HCT116 (cell line): ENCODE data around the gene PRKN.

Experiments used
- CEBPB ChIP-seq: IDR thresholded peaks from 2 replicates; pipeline ENCODE4 v1.6.1; 2012; ENCODE audit warnings: low read depth
- CTCF ChIP-seq, 3 experiments: fragments of 200-600 bp in 1 of 3; sonication (generic) in 1 of 3; IDR thresholded peaks in 2 of 3; conservative IDR thresholded peaks in 1 of 3; 2 replicates each; pipeline ENCODE4 v1.5.1; 2012 to 2017; ENCODE audit warnings: low read depth in 2 of 3, low read length in 2 of 3, antibody characterized with exemption in 1 of 3, borderline replicate concordance in 1 of 3, control low read depth in 1 of 3, mild to moderate bottlenecking in 1 of 3, mixed read lengths in 1 of 3, mixed run types in 1 of 3, moderate library complexity in 1 of 3; ENCODE audit not compliant: insufficient read depth in 1 of 3
- EZH2 ChIP-seq: fragments of 200-600 bp; sonication (generic); IDR thresholded peaks from 2 replicates; pipeline ENCODE4 v1.6.1; 2017; ENCODE audit warnings: antibody characterized with exemption, mixed run types
- RAD21 ChIP-seq: IDR thresholded peaks from 2 replicates; pipeline ENCODE4 v1.6.1; 2012; ENCODE audit warnings: low read depth, mild to moderate bottlenecking
- REST ChIP-seq: IDR thresholded peaks from 2 replicates; pipeline ENCODE4 v1.6.1; 2012; ENCODE audit warnings: low read depth
- TCF7L2 ChIP-seq: IDR thresholded peaks from 2 replicates; pipeline ENCODE4 v1.7.0; 2011; ENCODE audit warnings: borderline replicate concordance, inconsistent platforms; ENCODE audit not compliant: insufficient read depth, insufficient read length; ENCODE audit errors: extremely low read depth
- ZNF274 ChIP-seq: fragments of 200-500 bp; sonication (Bioruptor generic); IDR thresholded peaks from 2 replicates; pipeline ENCODE4 v1.6.1; 2014; ENCODE audit warnings: mild to moderate bottlenecking, low read depth, low read length, inconsistent platforms

GRCh38 chr6:161374971-161375873 is 1352.3 kb downstream of the PRKN start:
- TF ChIP-seq CTCF (IDR thresholded peaks at IDR 0.05 in 2 of 3, conservative IDR thresholded peaks at IDR 0.05 in 1 of 3; ENCODE audit: borderline replicate concordance in 1 of 3, insufficient read depth in 1 of 3, low read depth in 2 of 3, low read length in 2 of 3) (0 out of 6 replicates have a peak, but pooled peaks of 1 of the 3 experiments have one; percentile 15), CEBPB (no peak), EZH2 (no peak), REST (no peak), ZNF274 (no peak), RAD21 (no peak), TCF7L2 (no peak)
